HG03439 (cell line): ENCODE measurements around the gene PAMR1.
A peak's percentile ranks its signal among the peaks of the same experiment; 100 is the strongest.

Experiments used
- ATAC-seq: cut with Tn5 transposase; IDR thresholded peaks from one replicate; pipeline ENCODE4 v1.9.1; 2021; ENCODE audit warnings: mild to moderate bottlenecking, moderate library complexity; ENCODE audit not compliant: unreplicated experiment

PAMR1 gene

GRCh38 chr11:35412285-35412684, 113.1 kb downstream of the PAMR1 start:
- ATAC-seq: no peak

- no peak for ATAC-seq
Observed at GRCh38 chr11:35407041-35407440, 118.4 kb downstream of the PAMR1 start.

GRCh38 chr11:35404388-35404775, 121.0 kb downstream of the PAMR1 start:
- ATAC-seq: no peak

- ATAC-seq: no peak
Observed at GRCh38 chr11:35403765-35404387, 121.5 kb downstream of the PAMR1 start.

GRCh38 chr11:35402751-35403660, 122.4 kb downstream of the PAMR1 start:
- no peak for ATAC-seq

- ATAC-seq: no peak
Observed at GRCh38 chr11:35398881-35399280, 126.5 kb downstream of the PAMR1 start.

GRCh38 chr11:35394941-35395340, 130.5 kb downstream of the PAMR1 start:
- ATAC-seq: no peak

GRCh38 chr11:35393098-35393497, 132.3 kb downstream of the PAMR1 start:
- no peak for ATAC-seq

GRCh38 chr11:35391922-35392688, 133.3 kb downstream of the PAMR1 start:
- ATAC-seq: no peak

- peak; percentile 92 for ATAC-seq
Observed at GRCh38 chr11:35390737-35391682, 134.4 kb downstream of the PAMR1 start.

- ATAC-seq: no peak
Observed at GRCh38 chr11:35389897-35390465, 135.4 kb downstream of the PAMR1 start.

- no peak for ATAC-seq
Observed at GRCh38 chr11:35389112-35389511, 136.3 kb downstream of the PAMR1 start.

- no peak for ATAC-seq
Observed at GRCh38 chr11:35388061-35388460, 137.4 kb downstream of the PAMR1 start.

GRCh38 chr11:35387111-35387982, 138.1 kb downstream of the PAMR1 start:
- ATAC-seq: no peak

GRCh38 chr11:35383953-35384352, 141.5 kb downstream of the PAMR1 start:
- ATAC-seq: no peak
